ENCODE data around the gene DRD2. TPM values are rescaled to one million over a fixed set of nuclear protein-coding genes. Genes with fewer than 3 reads are reported as not detected.

Gene DRD2
- total RNA-seq, 1 donor from 2014 or later, result 2.9 TPM

GRCh38 chr11:113410414-113411135, 64.6 kb downstream of the DRD2 start:
- Mint-ChIP-seq H3K4me3 (no peak overlapping the region), H3K4me1 (no peaks in the 10 kb centered on the region), H3K27me3 (ENCODE audit: low read depth) (peaks cover 2% of the 10 kb centered on the region), H3K36me3 (ENCODE audit: low read depth) (no peaks in the 10 kb centered on the region), H3K9me3 (no peaks in the 10 kb centered on the region), H3K27ac (ENCODE audit: unreplicated experiment) (no peak overlapping the region)
- no peak for DNase-seq (ENCODE audit: low read depth, low spot score)
- no peak for TF ChIP-seq CTCF (conservative IDR thresholded peaks at IDR 0.05)

- H3K27ac Mint-ChIP-seq (ENCODE audit: unreplicated experiment), result no peak overlapping the region
- H3K27me3 Mint-ChIP-seq (ENCODE audit: low read depth), result peaks cover 4% of the 10 kb centered on the region
- no peak for DNase-seq (ENCODE audit: low read depth, low spot score)
- H3K9me3 Mint-ChIP-seq, result no peaks in the 10 kb centered on the region
- no peaks in the 10 kb centered on the region for H3K4me1 Mint-ChIP-seq
- H3K36me3 Mint-ChIP-seq (ENCODE audit: low read depth), result no peaks in the 10 kb centered on the region
- H3K4me3 Mint-ChIP-seq, result no peak overlapping the region
- no peak for TF ChIP-seq CTCF (conservative IDR thresholded peaks at IDR 0.05)
These were observed 65.7 kb downstream of the DRD2 start for GRCh38 chr11:113409526-113409925.

- TF ChIP-seq CTCF (conservative IDR thresholded peaks at IDR 0.05), result no peak
- Mint-ChIP-seq H3K4me1 (no peaks in the 10 kb centered on the region), H3K27me3 (ENCODE audit: low read depth) (peaks cover 4% of the 10 kb centered on the region), H3K9me3 (no peaks in the 10 kb centered on the region), H3K27ac (ENCODE audit: unreplicated experiment) (no peak overlapping the region), H3K36me3 (ENCODE audit: low read depth) (no peaks in the 10 kb centered on the region), H3K4me3 (no peak overlapping the region)
- no peak for DNase-seq (ENCODE audit: low read depth, low spot score)
These were observed 66.3 kb downstream of the DRD2 start for GRCh38 chr11:113408887-113409286.

- Mint-ChIP-seq H3K4me1 (no peaks in the 10 kb centered on the region), H3K27ac (ENCODE audit: unreplicated experiment) (no peak overlapping the region), H3K9me3 (no peaks in the 10 kb centered on the region), H3K4me3 (no peak overlapping the region), H3K36me3 (ENCODE audit: low read depth) (no peaks in the 10 kb centered on the region), H3K27me3 (ENCODE audit: low read depth) (peaks cover 10% of the 10 kb centered on the region)
- no peak for DNase-seq (ENCODE audit: low read depth, low spot score)
- no peak for TF ChIP-seq CTCF (conservative IDR thresholded peaks at IDR 0.05)
These were observed 67.0 kb downstream of the DRD2 start for GRCh38 chr11:113408206-113408605.

- no peaks in the 10 kb centered on the region for H3K36me3 Mint-ChIP-seq (ENCODE audit: low read depth)
- H3K4me1 Mint-ChIP-seq, result no peaks in the 10 kb centered on the region
- H3K9me3 Mint-ChIP-seq, result no peaks in the 10 kb centered on the region
- no peak for DNase-seq (ENCODE audit: low read depth, low spot score)
- no peak for TF ChIP-seq CTCF (conservative IDR thresholded peaks at IDR 0.05)
- peaks cover 19% of the 10 kb centered on the region for H3K27me3 Mint-ChIP-seq (ENCODE audit: low read depth)
- no peak overlapping the region for H3K4me3 Mint-ChIP-seq
- no peak overlapping the region for H3K27ac Mint-ChIP-seq (ENCODE audit: unreplicated experiment)
These were observed 68.0 kb downstream of the DRD2 start for GRCh38 chr11:113407163-113407562.

All from neural crest cell (in vitro differentiated cells).